Glutamatergic neuron (in vitro differentiated cells): ENCODE results near the gene AKT1. TPM values are rescaled to one million over a fixed set of nuclear protein-coding genes. Genes with fewer than 3 reads are reported as not detected.

Experiments
- DNase-seq: peaks from one replicate; pipeline ENCODE4 v3.0.0; 2022
- H3K27ac Mint-ChIP-seq: one replicate; pipeline ENCODE4 v1.8.0; 2020; ENCODE audit warnings: mild to moderate bottlenecking, mixed read lengths, inconsistent platforms; ENCODE audit not compliant: unreplicated experiment
- H3K27me3 Mint-ChIP-seq: one replicate; pipeline ENCODE4 v1.8.0; 2020; ENCODE audit warnings: mild to moderate bottlenecking, moderate library complexity, mixed read lengths, inconsistent platforms; ENCODE audit not compliant: unreplicated experiment
- H3K36me3 Mint-ChIP-seq: one replicate; pipeline ENCODE4 v1.8.0; 2020; ENCODE audit warnings: mild to moderate bottlenecking, mixed read lengths, inconsistent platforms; ENCODE audit not compliant: unreplicated experiment
- H3K4me1 Mint-ChIP-seq: one replicate; pipeline ENCODE4 v1.8.0; 2020; ENCODE audit warnings: mild to moderate bottlenecking, low read depth, mixed read lengths, inconsistent platforms; ENCODE audit not compliant: unreplicated experiment
- H3K4me3 Mint-ChIP-seq: one replicate; pipeline ENCODE4 v1.8.0; 2020; ENCODE audit warnings: mild to moderate bottlenecking, mixed read lengths, inconsistent platforms; ENCODE audit not compliant: unreplicated experiment
- H3K9me3 Mint-ChIP-seq: one replicate; pipeline ENCODE4 v1.8.0; 2020; ENCODE audit warnings: mild to moderate bottlenecking, moderate library complexity, mixed read lengths, inconsistent platforms; ENCODE audit not compliant: unreplicated experiment
- total RNA-seq: library from RNA; stranded (reverse); fragmentation: NEBNext Ultra II Directional; extraction: Animal tissue kit (Norgen Biotek cat#: 25700); gene quantifications from one replicate; pipeline ENCODE4 v1.2.1, GENCODE V29; 2021; ENCODE audit not compliant: unreplicated experiment
- TF ChIP-seq, protein P1 (sequence below): fragments of 200-600 bp; sonication (generic); IDR thresholded peaks from one replicate; pipeline ENCODE4 v1.5.0; 2021; ENCODE audit not compliant: partially characterized antibody, unreplicated experiment

AKT1 gene
- total RNA-seq, 1 donor from 2014 or later: 300 TPM

DNA sequence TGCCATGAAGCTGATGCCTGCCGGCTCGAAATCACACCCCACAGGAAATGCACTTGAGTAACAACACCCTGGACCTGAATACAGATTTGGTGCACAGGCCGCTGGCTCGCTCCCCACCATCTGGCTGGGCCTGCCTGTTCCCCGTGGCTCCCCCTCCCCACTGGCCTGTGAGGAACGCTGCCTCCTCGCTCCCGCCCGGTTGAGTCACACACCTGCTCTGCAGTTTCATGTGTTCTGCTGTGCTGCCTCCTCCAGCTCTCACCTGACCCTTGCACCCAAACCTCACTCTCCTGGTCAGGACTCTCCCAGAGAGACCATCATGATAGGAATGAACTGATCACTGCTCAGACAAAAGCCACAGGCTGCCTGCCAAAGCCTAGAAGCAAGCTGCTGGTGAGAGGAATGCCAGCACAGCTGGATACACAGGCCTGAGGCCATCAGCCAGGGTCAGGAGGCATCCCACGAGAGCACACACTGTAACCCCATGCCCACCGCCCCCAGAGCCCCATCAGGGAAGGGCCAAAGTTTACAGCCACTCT lies 46.4 kb downstream of the AKT1 start:
- TF ChIP-seq, protein P1, sequence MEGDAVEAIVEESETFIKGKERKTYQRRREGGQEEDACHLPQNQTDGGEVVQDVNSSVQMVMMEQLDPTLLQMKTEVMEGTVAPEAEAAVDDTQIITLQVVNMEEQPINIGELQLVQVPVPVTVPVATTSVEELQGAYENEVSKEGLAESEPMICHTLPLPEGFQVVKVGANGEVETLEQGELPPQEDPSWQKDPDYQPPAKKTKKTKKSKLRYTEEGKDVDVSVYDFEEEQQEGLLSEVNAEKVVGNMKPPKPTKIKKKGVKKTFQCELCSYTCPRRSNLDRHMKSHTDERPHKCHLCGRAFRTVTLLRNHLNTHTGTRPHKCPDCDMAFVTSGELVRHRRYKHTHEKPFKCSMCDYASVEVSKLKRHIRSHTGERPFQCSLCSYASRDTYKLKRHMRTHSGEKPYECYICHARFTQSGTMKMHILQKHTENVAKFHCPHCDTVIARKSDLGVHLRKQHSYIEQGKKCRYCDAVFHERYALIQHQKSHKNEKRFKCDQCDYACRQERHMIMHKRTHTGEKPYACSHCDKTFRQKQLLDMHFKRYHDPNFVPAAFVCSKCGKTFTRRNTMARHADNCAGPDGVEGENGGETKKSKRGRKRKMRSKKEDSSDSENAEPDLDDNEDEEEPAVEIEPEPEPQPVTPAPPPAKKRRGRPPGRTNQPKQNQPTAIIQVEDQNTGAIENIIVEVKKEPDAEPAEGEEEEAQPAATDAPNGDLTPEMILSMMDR: no peak

DNA sequence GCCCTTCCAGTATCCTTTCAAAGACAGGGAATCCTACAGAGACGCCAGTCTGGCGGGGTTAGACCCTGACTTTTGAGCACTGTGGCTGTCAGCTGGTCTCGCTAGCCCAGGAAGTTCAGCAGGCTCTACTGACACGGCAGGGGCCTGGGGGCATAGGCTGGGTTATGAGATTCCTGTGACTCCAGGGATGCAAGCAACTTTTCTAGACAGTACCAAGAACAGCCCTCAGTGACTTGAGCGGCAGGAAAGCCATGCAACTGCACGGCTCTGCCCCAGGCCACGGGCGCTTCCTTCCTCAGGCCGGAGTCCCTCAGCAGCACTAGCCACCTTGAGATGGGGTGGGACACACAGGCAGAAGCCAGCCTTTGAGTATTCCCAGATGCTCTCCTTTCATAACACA lies 47.7 kb downstream of the AKT1 start:
- no peak overlapping the region for H3K27ac Mint-ChIP-seq
- TF ChIP-seq, protein P1: no peak
- no peak overlapping the region for H3K4me3 Mint-ChIP-seq
- no peak for DNase-seq
- H3K36me3 Mint-ChIP-seq: no peaks in the 10 kb centered on the region
- peaks cover 14% of the 10 kb centered on the region for H3K4me1 Mint-ChIP-seq
- H3K9me3 Mint-ChIP-seq: peaks cover 3% of the 10 kb centered on the region
- H3K27me3 Mint-ChIP-seq: peaks cover 11% of the 10 kb centered on the region

More for the DNA sequence above, 46.4 kb downstream of the AKT1 start:
- Mint-ChIP-seq H3K27me3 (peaks cover 12% of the 10 kb centered on the region), H3K4me1 (peaks cover 17% of the 10 kb centered on the region), H3K27ac (peak overlapping the region; percentile 66), H3K36me3 (no peaks in the 10 kb centered on the region), H3K4me3 (no peak overlapping the region), H3K9me3 (peaks cover 5% of the 10 kb centered on the region)
- DNase-seq: no peak

DNA sequence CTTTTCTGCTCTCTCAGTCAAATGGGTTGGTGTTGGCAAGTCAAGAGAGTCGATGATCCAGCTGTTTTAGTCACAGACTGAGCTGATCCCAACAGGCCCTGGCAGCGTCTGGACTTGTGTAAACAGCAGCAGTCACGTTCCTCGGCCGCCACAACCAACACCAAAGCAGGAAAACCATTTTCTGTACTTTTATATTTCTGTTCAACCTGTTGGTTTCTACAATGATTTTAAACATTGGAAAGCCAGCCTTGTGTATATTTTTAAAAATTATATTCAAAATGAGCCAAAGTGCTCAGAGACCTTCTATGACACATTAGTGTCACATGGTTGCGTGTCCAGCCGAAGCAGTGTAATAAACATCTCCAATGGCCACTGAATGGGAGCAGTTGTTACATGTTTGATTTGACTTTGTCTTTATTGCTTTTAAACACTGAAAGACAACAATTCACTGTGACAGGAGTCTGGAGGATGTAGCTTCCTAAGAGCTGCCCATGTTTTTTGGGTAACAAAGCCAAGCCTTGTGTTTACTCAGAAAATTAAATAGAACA lies 48.5 kb downstream of the AKT1 start:
- Mint-ChIP-seq H3K9me3 (peaks cover 3% of the 10 kb centered on the region), H3K27ac (no peak overlapping the region)

DNA sequence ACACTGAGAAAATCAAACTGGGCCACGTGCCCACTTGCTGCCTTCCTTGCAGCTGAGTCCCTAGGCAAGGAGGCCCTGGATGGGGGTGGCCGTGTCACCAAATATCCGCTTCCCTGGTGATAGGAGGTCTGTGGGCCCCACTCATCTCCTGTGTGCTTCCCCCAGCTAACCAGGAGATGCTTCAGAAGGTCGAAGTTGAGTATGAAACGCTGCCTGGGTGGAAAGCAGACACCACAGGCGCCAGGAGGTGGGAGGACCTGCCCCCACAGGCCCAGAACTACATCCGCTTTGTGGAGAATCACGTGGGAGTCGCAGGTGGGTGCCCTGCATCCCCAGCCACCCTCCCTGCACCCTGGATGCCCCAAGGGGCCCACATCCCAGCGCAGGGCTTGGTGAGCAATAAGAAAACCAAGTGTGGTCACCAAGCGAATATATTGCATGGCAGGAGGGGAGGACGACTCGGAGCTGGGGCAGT lies 49.4 kb downstream of the AKT1 start:
- Mint-ChIP-seq H3K27me3 (peaks cover 6% of the 10 kb centered on the region), H3K4me1 (peaks cover 14% of the 10 kb centered on the region), H3K4me3 (no peak overlapping the region), H3K9me3 (peaks cover 3% of the 10 kb centered on the region), H3K36me3 (no peaks in the 10 kb centered on the region), H3K27ac (no peak overlapping the region)
- TF ChIP-seq, protein P1: no peak
- no peak for DNase-seq

More for the DNA sequence above, 48.5 kb downstream of the AKT1 start:
- peaks cover 14% of the 10 kb centered on the region for H3K4me1 Mint-ChIP-seq
- no peak for DNase-seq
- H3K4me3 Mint-ChIP-seq: no peak overlapping the region
- TF ChIP-seq, protein P1: no peak
- no peaks in the 10 kb centered on the region for H3K36me3 Mint-ChIP-seq
- peaks cover 6% of the 10 kb centered on the region for H3K27me3 Mint-ChIP-seq

DNA sequence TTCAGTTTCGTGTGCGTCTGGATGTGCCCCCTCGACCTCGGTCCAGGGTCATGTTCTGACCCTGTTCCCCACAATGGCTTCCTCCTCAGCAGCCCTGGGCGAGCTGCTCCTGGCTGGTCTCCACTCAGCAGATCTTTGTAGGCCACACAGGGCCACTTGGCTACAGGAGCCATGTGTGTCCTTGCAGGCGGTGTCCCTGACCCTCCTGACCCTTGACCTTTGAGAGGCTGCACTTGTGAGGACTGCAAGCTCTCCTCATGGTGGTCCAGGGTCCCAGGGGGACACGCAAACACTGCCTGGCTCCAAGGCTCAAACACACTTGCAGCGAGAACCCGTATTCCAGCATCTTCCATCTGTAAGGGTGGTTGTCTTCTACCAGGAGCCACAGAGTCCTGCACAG lies 50.1 kb downstream of the AKT1 start:
- Mint-ChIP-seq H3K4me1 (peaks cover 14% of the 10 kb centered on the region), H3K9me3 (peaks cover 2% of the 10 kb centered on the region), H3K27ac (no peak overlapping the region), H3K36me3 (no peaks in the 10 kb centered on the region), H3K27me3 (peaks cover 4% of the 10 kb centered on the region), H3K4me3 (no peak overlapping the region)
- TF ChIP-seq, protein P1: no peak
- no peak for DNase-seq
